OCI-LY3 (cell line): Measurements from ENCODE around the gene SHC4.

ENCODE experiments used
- H2AFZ ChIP-seq: fragments of 200-600, 300-600 bp; shearing (Covaris generic); 2 replicates; pipeline ENCODE4 v1.6.0; 2014; ENCODE audit warnings: antibody characterized with exemption, low read depth, low read length
- H3K27ac ChIP-seq: fragments of 200-600, 300-600 bp; sonication (generic); 2 replicates; pipeline ENCODE4 v1.5.1; 2014; ENCODE audit warnings: mild to moderate bottlenecking, low read length, moderate library complexity, mixed read lengths
- H3K27me3 ChIP-seq: fragments of 200-600, 300-600 bp; sonication (generic); 2 replicates; pipeline ENCODE4 v1.6.1; 2014; ENCODE audit warnings: low read depth, low read length, mixed read lengths
- H3K36me3 ChIP-seq: fragments of 200-600, 300-600 bp; sonication (generic); replicated peaks from 2 replicates; pipeline ENCODE3; 2014; ENCODE audit warnings: low read depth, low read length, mixed read lengths
- H3K4me1 ChIP-seq: fragments of 300-600, 200-600 bp; sonication (generic); 2 replicates; pipeline ENCODE4 v1.6.1; 2014; ENCODE audit warnings: low read length, mixed read lengths
- H3K4me2 ChIP-seq: fragments of 200-600, 300-600 bp; sonication (generic); 2 replicates; pipeline ENCODE4 v1.6.1; 2014; ENCODE audit warnings: low read length, mixed read lengths
- H3K4me3 ChIP-seq: fragments of 300-600, 200-600 bp; sonication (generic); 2 replicates; pipeline ENCODE4 v1.5.1; 2014; ENCODE audit warnings: antibody characterized with exemption, mild to moderate bottlenecking, low read length, moderate library complexity
- H3K79me2 ChIP-seq: fragments of 300-600, 200-600 bp; shearing (Covaris generic); 2 replicates; pipeline ENCODE4 v1.6.1; 2014; ENCODE audit warnings: mild to moderate bottlenecking, low read length, mixed read lengths
- H3K9ac ChIP-seq: fragments of 300-600, 200-600 bp; shearing (Covaris generic); 2 replicates; pipeline ENCODE4 v1.6.0; 2014; ENCODE audit warnings: mild to moderate bottlenecking, low read length, moderate library complexity
- H3K9me3 ChIP-seq: fragments of 200-600, 300-600 bp; shearing (Covaris generic); 2 replicates; pipeline ENCODE4 v1.6.1; 2014; ENCODE audit warnings: low read length, mixed read lengths; ENCODE audit not compliant: insufficient read depth
- H4K20me1 ChIP-seq: fragments of 200-600, 300-600 bp; sonication (generic); 2 replicates; pipeline ENCODE4 v1.6.1; 2016; ENCODE audit warnings: low read length, mixed read lengths; ENCODE audit not compliant: insufficient read depth
- EZH2phosphoT487 ChIP-seq: fragments of 200-600 bp; shearing (Covaris generic); IDR thresholded peaks from 2 replicates; pipeline ENCODE4 v1.6.1; 2018; ENCODE audit warnings: antibody characterized with exemption, mixed run types, low read depth
- TF ChIP-seq, protein P1 (sequence below): fragments of 200-600, 300-600 bp; sonication (generic); IDR thresholded peaks from 2 replicates; pipeline ENCODE4 v1.5.1; 2014; ENCODE audit warnings: antibody characterized with exemption, low read length, low read depth

SHC4 gene

DNA sequence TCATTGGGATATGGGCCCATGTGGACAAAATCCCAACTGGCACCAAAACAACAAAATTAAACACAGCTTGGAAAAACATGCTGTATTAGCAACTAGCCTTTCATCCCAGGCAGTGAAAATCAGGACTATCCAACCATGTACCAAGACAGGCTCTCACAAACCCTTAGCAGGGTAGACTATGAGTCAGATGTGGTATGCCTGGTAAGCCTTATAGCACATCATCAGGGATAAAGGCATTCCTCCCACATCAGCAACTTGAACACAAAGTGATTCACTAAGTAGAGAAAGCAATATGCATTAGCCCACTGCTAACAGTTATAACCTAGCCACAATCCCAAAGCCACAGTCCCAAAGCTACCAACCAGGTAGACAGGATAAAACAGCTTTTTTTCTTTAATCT lies 160.9 kb downstream of the SHC4 start:
- Histone ChIP-seq H3K27me3 (no peaks in the 10 kb centered on the region), H3K27ac (no peak overlapping the region), H3K9me3 (no peaks in the 10 kb centered on the region), H3K9ac (no peak overlapping the region), H3K4me3 (no peak overlapping the region), H2AFZ (no peak overlapping the region), H4K20me1 (0 out of 2 replicates have a peak, but pooled peaks cover 10% of the 10 kb centered on the region), H3K36me3 (peaks cover 10% of the 10 kb centered on the region), H3K4me1 (0 out of 2 replicates have a peak, but pooled peaks cover 3% of the 10 kb centered on the region), H3K79me2 (peaks cover 67% of the 10 kb centered on the region), H3K4me2 (no peak overlapping the region)
- TF ChIP-seq EZH2phosphoT487, result no peak
- TF ChIP-seq, protein P1, sequence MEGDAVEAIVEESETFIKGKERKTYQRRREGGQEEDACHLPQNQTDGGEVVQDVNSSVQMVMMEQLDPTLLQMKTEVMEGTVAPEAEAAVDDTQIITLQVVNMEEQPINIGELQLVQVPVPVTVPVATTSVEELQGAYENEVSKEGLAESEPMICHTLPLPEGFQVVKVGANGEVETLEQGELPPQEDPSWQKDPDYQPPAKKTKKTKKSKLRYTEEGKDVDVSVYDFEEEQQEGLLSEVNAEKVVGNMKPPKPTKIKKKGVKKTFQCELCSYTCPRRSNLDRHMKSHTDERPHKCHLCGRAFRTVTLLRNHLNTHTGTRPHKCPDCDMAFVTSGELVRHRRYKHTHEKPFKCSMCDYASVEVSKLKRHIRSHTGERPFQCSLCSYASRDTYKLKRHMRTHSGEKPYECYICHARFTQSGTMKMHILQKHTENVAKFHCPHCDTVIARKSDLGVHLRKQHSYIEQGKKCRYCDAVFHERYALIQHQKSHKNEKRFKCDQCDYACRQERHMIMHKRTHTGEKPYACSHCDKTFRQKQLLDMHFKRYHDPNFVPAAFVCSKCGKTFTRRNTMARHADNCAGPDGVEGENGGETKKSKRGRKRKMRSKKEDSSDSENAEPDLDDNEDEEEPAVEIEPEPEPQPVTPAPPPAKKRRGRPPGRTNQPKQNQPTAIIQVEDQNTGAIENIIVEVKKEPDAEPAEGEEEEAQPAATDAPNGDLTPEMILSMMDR, result no peak

DNA sequence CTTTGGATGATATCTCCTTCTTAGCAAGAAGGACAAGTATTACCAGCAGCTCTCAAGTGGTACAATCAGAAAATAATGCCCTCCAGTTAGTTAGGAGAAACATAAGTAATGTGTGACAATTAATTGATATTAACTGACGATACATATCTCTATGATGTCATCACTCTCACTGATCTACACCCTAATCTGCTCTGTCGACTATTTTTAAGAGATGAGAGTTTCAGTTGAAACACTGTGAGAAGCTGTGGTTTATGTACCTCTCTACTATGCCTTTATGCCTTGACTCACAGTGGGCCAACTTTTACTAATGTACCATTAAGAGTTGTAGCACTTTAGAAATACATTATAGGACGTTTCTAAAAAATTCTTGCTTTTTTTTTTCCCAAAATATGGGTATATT lies 161.5 kb downstream of the SHC4 start:
- peaks cover 63% of the 10 kb centered on the region for H3K79me2 ChIP-seq
- H3K36me3 ChIP-seq, result peaks cover 13% of the 10 kb centered on the region
- H3K4me3 ChIP-seq, result no peak overlapping the region
- H3K9ac ChIP-seq, result no peak overlapping the region
- no peaks in the 10 kb centered on the region for H3K27me3 ChIP-seq
- TF ChIP-seq EZH2phosphoT487, result no peak
- TF ChIP-seq, protein P1, result no peak
- 0 out of 2 replicates have a peak, but pooled peaks cover 3% of the 10 kb centered on the region for H3K4me1 ChIP-seq
- H4K20me1 ChIP-seq, result 0 out of 2 replicates have a peak, but pooled peaks cover 10% of the 10 kb centered on the region
- no peaks in the 10 kb centered on the region for H3K9me3 ChIP-seq
- no peak overlapping the region for H3K27ac ChIP-seq
- no peak overlapping the region for H2AFZ ChIP-seq
- no peak overlapping the region for H3K4me2 ChIP-seq

DNA sequence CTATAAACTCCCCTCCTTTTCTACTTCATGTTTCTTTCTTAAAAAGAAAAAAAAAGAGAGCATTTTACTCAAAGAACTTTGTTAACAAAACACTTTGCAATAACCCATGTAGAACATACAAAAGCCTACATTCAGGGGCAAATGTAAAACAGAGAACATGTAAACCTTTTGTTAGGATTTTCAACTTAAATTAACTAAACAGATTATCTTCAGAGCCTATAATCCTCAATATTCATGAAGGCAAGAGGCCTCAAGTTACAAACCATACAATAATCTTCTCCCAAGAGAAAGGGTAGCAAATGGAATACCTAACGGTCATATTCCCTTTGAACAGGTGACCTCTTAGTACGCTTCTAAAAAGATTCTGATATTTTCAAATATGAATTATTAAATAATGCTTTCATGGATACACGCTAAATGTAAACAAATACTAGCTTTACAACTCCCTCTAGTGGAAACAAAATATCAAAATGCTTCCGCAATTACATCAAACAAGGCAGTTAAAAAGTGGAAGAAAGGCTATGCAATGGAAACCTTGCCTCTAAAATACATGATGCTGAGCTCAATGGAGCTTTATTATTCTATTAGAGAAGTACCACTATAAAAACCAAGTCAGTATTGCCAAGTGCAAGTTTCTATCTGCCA lies 162.8 kb downstream of the SHC4 start:
- Histone ChIP-seq H3K4me1 (no peaks in the 10 kb centered on the region), H3K4me3 (no peak overlapping the region), H3K27me3 (no peaks in the 10 kb centered on the region), H3K9ac (no peak overlapping the region), H4K20me1 (0 out of 2 replicates have a peak, but pooled peaks cover 8% of the 10 kb centered on the region), H3K27ac (no peak overlapping the region), H3K36me3 (peaks cover 16% of the 10 kb centered on the region), H2AFZ (no peak overlapping the region), H3K79me2 (peaks cover 50% of the 10 kb centered on the region), H3K9me3 (no peaks in the 10 kb centered on the region), H3K4me2 (no peak overlapping the region)
- no peak for TF ChIP-seq EZH2phosphoT487
- TF ChIP-seq, protein P1, result peak; percentile 49

DNA sequence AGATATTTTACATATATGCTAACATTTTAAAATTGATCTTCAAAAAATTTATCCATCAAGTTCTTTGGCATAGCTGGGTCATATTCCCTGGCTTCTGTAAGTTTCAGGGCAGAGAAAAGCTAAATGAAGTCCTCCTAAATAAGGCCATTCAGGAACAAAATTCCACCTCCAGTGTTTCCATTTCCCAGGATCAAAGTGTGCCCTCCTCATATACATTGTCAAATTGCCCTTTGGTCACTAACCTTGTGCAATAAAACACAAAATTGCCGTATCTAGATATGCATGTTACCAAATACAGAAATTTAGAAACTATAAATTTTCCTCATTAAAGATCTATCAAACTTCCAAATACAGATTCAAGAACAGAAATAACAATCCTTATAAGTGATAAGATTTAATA lies 163.5 kb downstream of the SHC4 start:
- H3K4me1 ChIP-seq, result peaks cover under 1% of the 10 kb centered on the region
- 0 out of 2 replicates have a peak, but pooled peaks cover 8% of the 10 kb centered on the region for H4K20me1 ChIP-seq
- no peaks in the 10 kb centered on the region for H3K27me3 ChIP-seq
- H3K9me3 ChIP-seq, result no peaks in the 10 kb centered on the region
- no peak overlapping the region for H3K4me3 ChIP-seq
- no peak overlapping the region for H3K4me2 ChIP-seq
- no peak overlapping the region for H3K27ac ChIP-seq
- peaks cover 44% of the 10 kb centered on the region for H3K79me2 ChIP-seq
- peaks cover 12% of the 10 kb centered on the region for H3K36me3 ChIP-seq
- TF ChIP-seq, protein P1, result no peak
- TF ChIP-seq EZH2phosphoT487, result no peak
- no peak overlapping the region for H3K9ac ChIP-seq
- H2AFZ ChIP-seq, result no peak overlapping the region
